Measurements from ENCODE around the gene PSD2. TPM values are rescaled to one million over a fixed set of nuclear protein-coding genes. Genes with fewer than 3 reads are reported as not detected.

The PSD2 gene
- 192 and 243 TPM in 2 replicates for polyA plus RNA-seq

GRCh38 chr5:139795074-139796001 is at the start of gene PSD2:
Gene PSD2 (plus strand): TSS chr5:139795808. CDS start chr5:139809441, 13,633 bp downstream.

Other genes starting within 250 kb of the PSD2 start
- 50.6 and 57.5 TPM in 2 replicates for gene UBE2D2, start 234.5 kb upstream of the PSD2 start, polyA plus RNA-seq
- gene CXXC5, start 147.5 kb upstream of the PSD2 start, polyA plus RNA-seq = 10.5 and 18.9 TPM in 2 replicates
- 0.38 and 0.73 TPM in 2 replicates for gene NRG2, start 247.5 kb downstream of the PSD2 start, polyA plus RNA-seq